NT2/D1 (cell line): ENCODE data around the gene TIAL1.
"Not testable (repeated sequence)": the region's sequence is repeated elsewhere in the genome, so short reads cannot be mapped to it uniquely, and the experiment has no call there.

Source experiments
- DNase-seq: peaks from one replicate; pipeline ENCODE4 v3.0.0-alpha.2; 2011; ENCODE audit warnings: low read depth, low spot score
- H3K27me3 ChIP-seq: 2 replicates; pipeline ENCODE4 v1.6.0; 2011; ENCODE audit warnings: mild to moderate bottlenecking; ENCODE audit not compliant: insufficient read length, insufficient read depth
- H3K36me3 ChIP-seq: 2 replicates; pipeline ENCODE4 v1.6.1; 2011; ENCODE audit warnings: mild to moderate bottlenecking, low read length, mixed read lengths; ENCODE audit not compliant: insufficient read depth, insufficient read length
- H3K4me1 ChIP-seq: 2 replicates; pipeline ENCODE4 v1.5.1; 2011; ENCODE audit not compliant: insufficient read depth, insufficient read length
- H3K4me3 ChIP-seq: 2 replicates; pipeline ENCODE4 v1.5.1; 2011; ENCODE audit warnings: low read depth; ENCODE audit not compliant: insufficient read length
- H3K9ac ChIP-seq: 2 replicates; pipeline ENCODE4 v1.6.0; 2011; ENCODE audit warnings: low read depth; ENCODE audit not compliant: insufficient read length
- H3K9me3 ChIP-seq: 2 replicates; pipeline ENCODE4 v1.5.1; 2011; ENCODE audit warnings: mild to moderate bottlenecking, low read length; ENCODE audit not compliant: insufficient read depth
- SUZ12 ChIP-seq: IDR thresholded peaks from 2 replicates; pipeline ENCODE4 v1.6.1; 2011; ENCODE audit not compliant: insufficient read length, insufficient read depth; ENCODE audit errors: extremely low read depth
- YY1 ChIP-seq: IDR thresholded peaks from 2 replicates; pipeline ENCODE4 v1.6.1; 2011; ENCODE audit not compliant: insufficient read length, insufficient read depth
- ZNF274 ChIP-seq: IDR thresholded peaks from 2 replicates; pipeline ENCODE4 v1.6.1; 2011; ENCODE audit warnings: mild to moderate bottlenecking, low read depth, low read length

TIAL1 gene

GRCh38 chr10:119621078-119621384 lies 24.3 kb upstream of the TIAL1 start:
- no peak for DNase-seq
- TF ChIP-seq SUZ12 (no peak), YY1 (no peak), ZNF274 (no peak)
- peaks cover 2% of the 10 kb centered on the region for H3K4me1 ChIP-seq
- no peak overlapping the region for H3K4me3 ChIP-seq
- H3K27me3 ChIP-seq = no peaks in the 10 kb centered on the region
- no peak overlapping the region for H3K9ac ChIP-seq
- no peaks in the 10 kb centered on the region for H3K9me3 ChIP-seq
- H3K36me3 ChIP-seq = no peaks in the 10 kb centered on the region

DNA sequence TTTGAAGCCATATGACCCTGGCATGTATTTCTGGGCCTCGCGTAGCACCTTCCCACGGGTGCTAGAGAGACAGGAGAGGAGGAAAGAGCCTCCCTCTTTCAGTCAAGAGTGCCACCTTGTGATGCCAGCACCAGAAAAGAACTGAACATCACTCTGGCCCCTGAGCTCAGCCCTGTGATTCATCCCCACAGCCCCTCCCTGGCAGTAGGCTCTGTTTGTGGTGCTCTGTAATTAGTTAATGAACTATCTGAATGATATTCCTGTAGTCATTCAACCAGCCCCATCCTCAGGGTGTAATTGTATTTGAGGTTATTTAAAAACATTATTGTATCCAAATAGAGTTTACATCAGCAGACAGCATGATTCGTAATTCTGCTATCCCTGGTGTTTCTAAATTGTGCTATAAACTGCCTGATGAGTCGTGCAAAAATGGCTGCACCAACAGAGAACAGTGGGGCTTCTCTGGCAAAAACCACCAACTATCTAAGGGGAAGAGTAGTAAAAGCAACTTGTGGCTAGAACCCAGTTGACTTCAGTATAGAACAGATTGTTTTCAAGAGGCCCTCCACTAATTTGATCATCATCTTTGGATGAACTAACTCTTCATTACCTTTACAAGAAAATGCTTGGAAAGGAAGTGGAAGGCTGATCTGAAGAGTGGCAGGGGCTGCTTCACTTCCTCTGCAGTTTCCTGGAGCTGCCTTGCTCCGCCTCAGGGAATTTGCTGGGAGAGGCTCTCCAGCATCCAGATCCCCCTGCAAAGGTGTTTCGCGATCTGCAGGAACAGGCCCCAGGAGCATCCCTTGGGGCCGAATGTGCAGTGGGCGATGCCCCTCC lies 23.7 kb upstream of the TIAL1 start:
- H3K27me3 ChIP-seq = no peaks in the 10 kb centered on the region
- H3K4me1 ChIP-seq = peaks cover 2% of the 10 kb centered on the region
- no peak overlapping the region for H3K4me3 ChIP-seq
- DNase-seq = no peak
- no peak overlapping the region for H3K9ac ChIP-seq
- no peaks in the 10 kb centered on the region for H3K9me3 ChIP-seq
- no peak for TF ChIP-seq YY1
- no peak for TF ChIP-seq SUZ12
- TF ChIP-seq ZNF274 = no peak
- H3K36me3 ChIP-seq = no peaks in the 10 kb centered on the region

- H3K27me3 ChIP-seq, H3K4me1 ChIP-seq, H3K9ac ChIP-seq: not testable (repeated sequence)
Measured at GRCh38 chr10:119619811-119620210, 23.0 kb upstream of the TIAL1 start.

DNA sequence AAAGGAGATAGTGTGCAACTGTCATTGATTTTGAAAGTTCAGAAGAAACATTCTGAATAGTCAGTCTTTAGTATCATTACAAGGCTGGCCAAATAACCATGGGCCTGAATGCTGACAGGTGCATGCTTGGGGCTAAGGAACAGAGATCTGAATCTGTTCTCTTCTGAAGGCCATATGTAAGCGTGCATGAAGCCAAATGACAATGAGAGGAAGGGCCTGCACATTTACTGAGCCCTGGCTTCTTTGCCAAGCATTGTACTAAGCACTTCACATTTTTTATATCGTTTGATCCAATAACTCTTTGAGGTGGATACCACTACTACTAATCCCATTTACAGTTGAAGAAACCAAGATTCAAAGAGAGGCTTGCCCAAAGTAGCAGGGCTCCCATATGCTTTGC lies 22.5 kb upstream of the TIAL1 start:
- Histone ChIP-seq H3K9ac (no peak overlapping the region), H3K9me3 (no peaks in the 10 kb centered on the region), H3K4me3 (no peak overlapping the region), H3K36me3 (no peaks in the 10 kb centered on the region), H3K27me3 (no peaks in the 10 kb centered on the region), H3K4me1 (peaks cover 2% of the 10 kb centered on the region)
- TF ChIP-seq ZNF274 (no peak), YY1 (no peak), SUZ12 (no peak)
- no peak for DNase-seq

More at GRCh38 chr10:119619811-119620210, 23.0 kb upstream of the TIAL1 start:
- H3K36me3 ChIP-seq, H3K9me3 ChIP-seq, DNase-seq, H3K4me3 ChIP-seq: not testable (repeated sequence)

DNA sequence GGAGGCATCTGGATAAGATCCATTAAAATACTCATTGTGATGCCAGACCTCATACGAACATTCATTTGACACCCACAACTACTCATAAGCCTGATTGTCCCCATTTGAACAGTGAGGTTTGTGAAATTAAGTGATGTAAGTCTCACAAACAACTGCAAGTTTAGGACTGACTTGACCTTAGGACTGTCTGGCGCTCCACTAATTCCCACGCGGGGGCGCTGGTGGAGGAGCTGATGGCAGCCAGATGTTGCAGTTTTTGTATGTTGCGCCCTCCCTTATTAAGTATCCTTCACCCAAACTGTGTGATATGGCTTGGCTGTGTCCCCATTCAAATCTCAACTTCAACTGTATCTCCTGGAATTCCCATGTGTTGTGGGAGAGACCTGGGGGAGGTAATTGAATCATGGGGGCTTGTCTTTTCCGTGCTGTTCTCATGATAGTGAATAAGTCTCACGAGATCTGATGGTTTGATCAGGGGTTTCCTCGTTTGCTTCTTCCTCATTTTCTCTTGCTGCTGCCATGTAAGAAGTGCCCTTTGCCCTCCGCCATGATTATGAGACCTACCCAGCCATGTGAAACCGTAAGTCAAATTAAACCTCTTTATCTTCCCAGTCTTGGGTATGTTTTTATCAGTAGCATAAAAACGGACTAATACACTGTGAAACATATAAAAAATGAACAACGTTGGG lies 20.3 kb upstream of the TIAL1 start:
- H3K27me3 ChIP-seq = no peaks in the 10 kb centered on the region
- TF ChIP-seq SUZ12 (no peak), YY1 (no peak), ZNF274 (no peak)
- peaks cover 2% of the 10 kb centered on the region for H3K4me1 ChIP-seq
- no peak overlapping the region for H3K4me3 ChIP-seq
- H3K9me3 ChIP-seq = no peaks in the 10 kb centered on the region
- no peak overlapping the region for H3K9ac ChIP-seq
- no peak for DNase-seq
- H3K36me3 ChIP-seq = no peaks in the 10 kb centered on the region

- H3K9me3 ChIP-seq = 0 out of 2 replicates have a peak, but pooled peaks cover 3% of the 10 kb centered on the region
- H3K27me3 ChIP-seq = no peaks in the 10 kb centered on the region
- no peak overlapping the region for H3K9ac ChIP-seq
- no peak for TF ChIP-seq SUZ12
- no peak for TF ChIP-seq ZNF274
- TF ChIP-seq YY1 = no peak
- no peaks in the 10 kb centered on the region for H3K4me1 ChIP-seq
- no peak for DNase-seq
- no peak overlapping the region for H3K4me3 ChIP-seq
- no peaks in the 10 kb centered on the region for H3K36me3 ChIP-seq
Measured at GRCh38 chr10:119614686-119615085, 17.9 kb upstream of the TIAL1 start.

DNA sequence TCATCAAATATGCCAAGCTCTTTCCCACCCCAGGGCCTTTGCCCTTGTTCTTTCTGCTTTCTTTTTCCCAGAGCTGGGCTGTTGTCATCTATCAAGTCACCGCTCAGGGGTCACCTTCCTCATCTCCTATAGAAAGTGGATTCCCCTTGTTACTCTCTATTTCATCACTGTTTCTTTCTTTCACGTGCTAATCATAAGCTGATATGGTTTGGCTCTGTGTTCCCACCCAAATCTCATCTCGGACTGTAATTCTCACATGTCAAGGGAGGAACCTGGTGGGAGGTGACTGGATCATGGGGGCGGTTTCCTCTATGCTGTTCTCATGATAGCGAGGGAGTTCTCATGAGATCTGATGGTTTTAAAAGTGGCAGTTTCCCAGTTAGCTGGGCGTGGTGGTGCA lies 17.0 kb upstream of the TIAL1 start:
- Histone ChIP-seq H3K9ac (no peak overlapping the region), H3K9me3 (0 out of 2 replicates have a peak, but pooled peaks cover 3% of the 10 kb centered on the region), H3K4me3 (no peak overlapping the region), H3K4me1 (no peaks in the 10 kb centered on the region), H3K36me3 (no peaks in the 10 kb centered on the region), H3K27me3 (peaks cover 4% of the 10 kb centered on the region)
- no peak for DNase-seq
- no peak for TF ChIP-seq YY1
- TF ChIP-seq ZNF274 = no peak
- TF ChIP-seq SUZ12 = no peak
